22Rv1 (cell line): ENCODE data around the gene TXLNB.
"Not testable (repeated sequence)": the region's sequence is repeated elsewhere in the genome, so short reads cannot be mapped to it uniquely, and the experiment has no call there.

Experiments
- ZFX ChIP-seq: fragments of 450-650 bp; IDR thresholded peaks from 2 replicates; pipeline ENCODE4 v1.6.1; 2017; ENCODE audit warnings: antibody characterized with exemption, borderline replicate concordance
- TF ChIP-seq, protein P1 (sequence below): fragments of 450-650 bp; IDR thresholded peaks from 2 replicates; pipeline ENCODE4 v1.5.1; 2017; ENCODE audit warnings: mild to moderate bottlenecking

GRCh38 chr6:139210766-139211165 lies 81.0 kb downstream of the TXLNB start:
- TF ChIP-seq, protein P1, sequence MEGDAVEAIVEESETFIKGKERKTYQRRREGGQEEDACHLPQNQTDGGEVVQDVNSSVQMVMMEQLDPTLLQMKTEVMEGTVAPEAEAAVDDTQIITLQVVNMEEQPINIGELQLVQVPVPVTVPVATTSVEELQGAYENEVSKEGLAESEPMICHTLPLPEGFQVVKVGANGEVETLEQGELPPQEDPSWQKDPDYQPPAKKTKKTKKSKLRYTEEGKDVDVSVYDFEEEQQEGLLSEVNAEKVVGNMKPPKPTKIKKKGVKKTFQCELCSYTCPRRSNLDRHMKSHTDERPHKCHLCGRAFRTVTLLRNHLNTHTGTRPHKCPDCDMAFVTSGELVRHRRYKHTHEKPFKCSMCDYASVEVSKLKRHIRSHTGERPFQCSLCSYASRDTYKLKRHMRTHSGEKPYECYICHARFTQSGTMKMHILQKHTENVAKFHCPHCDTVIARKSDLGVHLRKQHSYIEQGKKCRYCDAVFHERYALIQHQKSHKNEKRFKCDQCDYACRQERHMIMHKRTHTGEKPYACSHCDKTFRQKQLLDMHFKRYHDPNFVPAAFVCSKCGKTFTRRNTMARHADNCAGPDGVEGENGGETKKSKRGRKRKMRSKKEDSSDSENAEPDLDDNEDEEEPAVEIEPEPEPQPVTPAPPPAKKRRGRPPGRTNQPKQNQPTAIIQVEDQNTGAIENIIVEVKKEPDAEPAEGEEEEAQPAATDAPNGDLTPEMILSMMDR = not testable (repeated sequence)
- not testable (repeated sequence) for TF ChIP-seq ZFX
